Upper lobe of left lung (tissue), 6 donors: ENCODE measurements around the gene SRY. TPM values are rescaled to one million over a fixed set of nuclear protein-coding genes. Genes with fewer than 3 reads are reported as not detected.

Experiments used
- ATAC-seq, 2 donors: fragments of 200-7000 bp; cut with Tn5 transposase; one replicate each; pipeline ENCODE4 v1.9.1; 2022; ENCODE audit warnings: mild to moderate bottlenecking in 2 of 2, moderate library complexity in 2 of 2; ENCODE audit not compliant: low FRiP score in 2 of 2
- DNase-seq, 2 donors: peaks; one replicate each; pipeline ENCODE4 v3.0.0-alpha.2; 2019 to 2020
- H3K27ac ChIP-seq, 4 donors: fragments of 200-600 bp; sonication (generic); one replicate each; pipeline ENCODE4 v1.5.1; 2016 to 2019
- H3K27me3 ChIP-seq, 4 donors: fragments of 200-600 bp; sonication (generic); one replicate each; pipeline ENCODE4 v1.5.1; 2017 to 2019
- H3K36me3 ChIP-seq, 4 donors: fragments of 200-600 bp; sonication (generic); one replicate each; pipeline ENCODE4 v1.5.1; 2016 to 2019
- H3K4me1 ChIP-seq, 4 donors: fragments of 200-600 bp; sonication (generic); one replicate each; pipeline ENCODE4 v1.5.1; 2018 to 2019
- H3K4me3 ChIP-seq, 4 donors: fragments of 200-600 bp; sonication (generic); one replicate each; pipeline ENCODE4 v1.5.1; 2017 to 2019; ENCODE audit warnings: mild to moderate bottlenecking in 2 of 4, moderate library complexity in 1 of 4
- H3K9me3 ChIP-seq, 4 donors: fragments of 200-600 bp; sonication (generic); one replicate each; pipeline ENCODE4 v1.5.1; 2018 to 2019
- EP300 ChIP-seq, 4 donors: sonication (generic); formaldehyde crosslinking; IDR thresholded peaks; one replicate each; pipeline ENCODE4 v1.5.1; 2017; ENCODE audit warnings: antibody characterized with exemption in 4 of 4, control low read depth in 2 of 4
- POLR2A ChIP-seq, 4 donors: fragments of 450-650 bp; IDR thresholded peaks; one replicate each; pipeline ENCODE4 v1.5.1; 2016 to 2017; ENCODE audit warnings: antibody characterized with exemption in 4 of 4, mild to moderate bottlenecking in 2 of 4
- POLR2AphosphoS5 ChIP-seq, 2 donors: sonication (generic); formaldehyde crosslinking; IDR thresholded peaks; one replicate each; pipeline ENCODE4 v1.5.1; 2017; ENCODE audit warnings: antibody characterized with exemption in 2 of 2
- WGBS, 2 donors: methylation state at CpG; one replicate each; pipeline ENCODE4 v1.1.5; 2017 to 2018; 5-methylcytosine and 5-hydroxymethylcytosine counted together
- total RNA-seq, 6 donors: library from RNA; depleted of rRNA in 4 of 6; stranded (reverse); fragments of >200 nt in 4 of 6; gene quantifications; one replicate each; pipeline versions ENCODE4 v1.1.0 to v1.2.1, GENCODE V29; 2016 to 2021
- TF ChIP-seq, protein P1 (sequence below), 6 experiments: fragments of 450-650 bp in 4 of 6; fragments of 200-600 bp in 2 of 6; sonication (generic) in 2 of 6; IDR thresholded peaks; one replicate each; pipeline ENCODE4 v1.5.1; 2016 to 2019; ENCODE audit warnings: antibody characterized with exemption in 6 of 6
- donor health status: DM: no; HTN: no; CAD: no; lungs with moderate emphysema.
- donor health status: DM: no; HTN: yes; CAD: no; lungs with severe emphysema.

Gene SRY
- total RNA-seq, 6 donors from 2014 or later = not detected

DNA sequence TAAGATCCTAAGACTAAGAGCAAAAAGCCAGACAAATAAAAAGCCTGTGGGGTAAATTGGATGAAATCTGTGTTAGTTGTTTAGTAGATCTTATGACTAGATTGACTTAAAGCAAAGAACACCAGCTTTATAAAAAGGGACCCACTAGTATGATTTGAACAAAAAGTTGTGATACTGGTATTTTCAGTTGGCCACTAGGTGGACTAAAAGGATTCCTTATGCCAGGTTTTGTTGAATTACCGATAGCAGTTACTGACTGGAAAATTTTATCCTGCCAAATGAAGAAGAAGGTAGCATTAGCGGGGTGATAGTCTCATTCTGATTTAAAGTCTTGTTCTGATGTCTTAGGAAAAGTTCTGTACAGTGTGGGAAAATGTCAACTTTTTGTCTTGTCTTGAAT lies 12.8 kb upstream of the SRY start:
- ATAC-seq (no peak), DNase-seq (no peak)
- H3K36me3 ChIP-seq = no peaks in the 10 kb centered on the region
- H3K4me3 ChIP-seq = no peak overlapping the region
- H3K9me3 ChIP-seq = no peaks in the 10 kb centered on the region
- H3K27ac ChIP-seq = no peak overlapping the region
- TF ChIP-seq, protein P1, sequence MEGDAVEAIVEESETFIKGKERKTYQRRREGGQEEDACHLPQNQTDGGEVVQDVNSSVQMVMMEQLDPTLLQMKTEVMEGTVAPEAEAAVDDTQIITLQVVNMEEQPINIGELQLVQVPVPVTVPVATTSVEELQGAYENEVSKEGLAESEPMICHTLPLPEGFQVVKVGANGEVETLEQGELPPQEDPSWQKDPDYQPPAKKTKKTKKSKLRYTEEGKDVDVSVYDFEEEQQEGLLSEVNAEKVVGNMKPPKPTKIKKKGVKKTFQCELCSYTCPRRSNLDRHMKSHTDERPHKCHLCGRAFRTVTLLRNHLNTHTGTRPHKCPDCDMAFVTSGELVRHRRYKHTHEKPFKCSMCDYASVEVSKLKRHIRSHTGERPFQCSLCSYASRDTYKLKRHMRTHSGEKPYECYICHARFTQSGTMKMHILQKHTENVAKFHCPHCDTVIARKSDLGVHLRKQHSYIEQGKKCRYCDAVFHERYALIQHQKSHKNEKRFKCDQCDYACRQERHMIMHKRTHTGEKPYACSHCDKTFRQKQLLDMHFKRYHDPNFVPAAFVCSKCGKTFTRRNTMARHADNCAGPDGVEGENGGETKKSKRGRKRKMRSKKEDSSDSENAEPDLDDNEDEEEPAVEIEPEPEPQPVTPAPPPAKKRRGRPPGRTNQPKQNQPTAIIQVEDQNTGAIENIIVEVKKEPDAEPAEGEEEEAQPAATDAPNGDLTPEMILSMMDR (IDR thresholded peaks at IDR 0.05) = peak in 2 of 6 experiments; percentile 27 to 29
- TF ChIP-seq EP300 (IDR thresholded peaks at IDR 0.05) = no peak
- WGBS, 2 donors = 20% methylated on average over 2 of the region's 2 CpGs; no CpG with 5 or more reads in 1 of the 2 donors
- H3K27me3 ChIP-seq = no peaks in the 10 kb centered on the region
- H3K4me1 ChIP-seq = no peaks in the 10 kb centered on the region

DNA sequence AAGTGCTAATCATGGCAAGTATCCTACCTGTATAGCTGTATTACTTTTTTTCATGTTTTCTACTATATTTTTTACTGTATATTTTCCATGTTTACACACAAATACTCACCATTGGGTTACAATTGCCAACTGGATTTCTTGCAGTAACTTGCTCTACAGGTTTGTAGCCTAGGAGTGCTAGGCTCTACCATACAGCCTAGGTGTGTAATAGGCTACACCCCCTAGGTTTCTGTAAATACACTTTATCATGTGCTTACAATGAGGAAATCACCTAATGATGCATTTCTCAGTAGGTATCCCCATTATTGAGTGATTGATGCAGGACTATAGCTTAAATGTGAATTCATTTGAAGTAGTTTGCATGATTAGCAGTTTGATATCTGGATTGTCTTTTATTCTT lies 10.5 kb upstream of the SRY start:
- no peak for DNase-seq
- H3K27ac ChIP-seq = no peak overlapping the region
- H3K4me1 ChIP-seq = no peaks in the 10 kb centered on the region
- no peak overlapping the region for H3K4me3 ChIP-seq
- TF ChIP-seq EP300 (IDR thresholded peaks at IDR 0.05) = no peak
- no peak for TF ChIP-seq POLR2A (IDR thresholded peaks at IDR 0.05)
- TF ChIP-seq, protein P1 (IDR thresholded peaks at IDR 0.05) = no peak
- no peak for TF ChIP-seq POLR2AphosphoS5 (IDR thresholded peaks at IDR 0.05)
- no peak for ATAC-seq
- H3K27me3 ChIP-seq = no peaks in the 10 kb centered on the region
- H3K9me3 ChIP-seq = no peaks in the 10 kb centered on the region
- H3K36me3 ChIP-seq = no peaks in the 10 kb centered on the region

DNA sequence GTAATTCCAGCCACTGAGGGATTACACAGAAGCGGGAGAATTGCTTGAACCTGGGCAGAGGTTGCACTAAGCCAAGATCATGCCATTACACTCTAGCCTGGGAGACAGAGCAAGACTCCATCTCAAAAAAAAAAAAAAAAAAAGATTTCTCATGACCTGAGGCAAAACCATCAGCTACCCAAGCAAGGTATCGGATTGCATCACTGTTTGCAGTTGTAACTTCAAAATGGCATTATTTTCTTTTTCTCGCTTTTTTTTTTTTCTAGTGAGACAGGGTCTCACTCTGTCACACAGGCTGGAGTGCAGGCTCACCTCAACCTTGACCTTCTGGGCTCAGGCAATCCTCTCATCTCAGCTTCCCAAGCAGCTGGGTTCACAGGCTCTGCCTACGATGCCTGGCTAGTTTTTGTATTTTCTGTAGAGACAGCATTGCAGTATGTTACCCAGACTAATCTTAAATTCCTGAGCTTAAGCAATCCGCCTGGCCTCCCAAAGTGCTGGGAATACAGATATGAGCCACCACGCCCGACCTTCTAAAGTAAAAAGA lies 9.6 kb upstream of the SRY start:
- Histone ChIP-seq H3K27me3 (no peaks in the 10 kb centered on the region), H3K27ac (no peak overlapping the region), H3K9me3 (no peaks in the 10 kb centered on the region), H3K4me3 (no peak overlapping the region), H3K36me3 (no peaks in the 10 kb centered on the region), H3K4me1 (no peaks in the 10 kb centered on the region)
- ATAC-seq (no peak), DNase-seq (no peak)
- no peak for TF ChIP-seq POLR2A (IDR thresholded peaks at IDR 0.05)
- TF ChIP-seq POLR2AphosphoS5 (IDR thresholded peaks at IDR 0.05) = no peak
- TF ChIP-seq, protein P1 (IDR thresholded peaks at IDR 0.05) = no peak
- TF ChIP-seq EP300 (IDR thresholded peaks at IDR 0.05) = no peak
- 82% methylated on average over 6 of the region's 7 CpGs; no CpG with 5 or more reads in 1 of the 2 donors for WGBS, 2 donors

DNA sequence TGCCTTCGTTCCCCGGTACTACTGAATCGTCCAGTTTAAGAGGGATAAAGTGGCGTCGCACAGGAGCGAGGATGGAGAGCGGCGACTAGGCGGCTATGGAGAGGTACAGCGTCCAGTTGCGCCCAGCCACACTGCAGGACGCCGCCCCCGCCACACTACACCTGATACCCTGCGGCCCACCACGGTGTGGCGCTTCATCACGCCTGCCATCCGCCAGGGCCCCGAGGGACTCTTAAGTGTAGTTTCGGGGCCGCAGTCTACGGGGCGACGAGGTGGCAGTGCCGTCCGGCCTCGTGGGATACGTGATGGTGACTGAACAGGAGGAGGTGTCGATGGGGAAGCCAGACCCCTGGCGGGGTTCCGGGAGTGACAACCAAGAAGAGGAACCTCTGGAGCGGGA lies 2.3 kb upstream of the SRY start:
- Histone ChIP-seq H3K36me3 (no peaks in the 10 kb centered on the region), H3K27ac (no peak overlapping the region), H3K27me3 (no peaks in the 10 kb centered on the region), H3K4me1 (no peaks in the 10 kb centered on the region), H3K4me3 (no peak overlapping the region), H3K9me3 (no peaks in the 10 kb centered on the region)
- no peak for TF ChIP-seq EP300 (IDR thresholded peaks at IDR 0.05)
- TF ChIP-seq POLR2A (IDR thresholded peaks at IDR 0.05) = no peak
- no peak for TF ChIP-seq POLR2AphosphoS5 (IDR thresholded peaks at IDR 0.05)
- TF ChIP-seq, protein P1 (IDR thresholded peaks at IDR 0.05) = no peak
- ATAC-seq (no peak), DNase-seq (peak in 1 of 2 donors; percentile 34)
- WGBS, 2 donors = 82% methylated on average over 10 of the region's 33 CpGs; no CpG with 5 or more reads in 1 of the 2 donors

DNA sequence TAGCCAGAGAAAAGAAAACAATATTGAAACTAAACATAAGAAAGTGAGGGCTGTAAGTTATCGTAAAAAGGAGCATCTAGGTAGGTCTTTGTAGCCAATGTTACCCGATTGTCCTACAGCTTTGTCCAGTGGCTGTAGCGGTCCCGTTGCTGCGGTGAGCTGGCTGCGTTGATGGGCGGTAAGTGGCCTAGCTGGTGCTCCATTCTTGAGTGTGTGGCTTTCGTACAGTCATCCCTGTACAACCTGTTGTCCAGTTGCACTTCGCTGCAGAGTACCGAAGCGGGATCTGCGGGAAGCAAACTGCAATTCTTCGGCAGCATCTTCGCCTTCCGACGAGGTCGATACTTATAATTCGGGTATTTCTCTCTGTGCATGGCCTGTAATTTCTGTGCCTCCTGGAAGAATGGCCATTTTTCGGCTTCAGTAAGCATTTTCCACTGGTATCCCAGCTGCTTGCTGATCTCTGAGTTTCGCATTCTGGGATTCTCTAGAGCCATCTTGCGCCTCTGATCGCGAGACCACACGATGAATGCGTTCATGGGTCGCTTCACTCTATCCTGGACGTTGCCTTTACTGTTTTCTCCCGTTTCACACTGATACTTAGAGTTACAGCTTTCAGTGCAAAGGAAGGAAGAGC lies 488 bp downstream of the SRY start:
- Histone ChIP-seq H3K4me3 (peak overlapping the region in 2 of 4 donors; percentile 30 to 34), H3K27ac (no peak overlapping the region), H3K4me1 (no peaks in the 10 kb centered on the region), H3K27me3 (no peaks in the 10 kb centered on the region), H3K9me3 (no peaks in the 10 kb centered on the region), H3K36me3 (no peaks in the 10 kb centered on the region)
- WGBS, 2 donors = 14% methylated on average over 12 of the region's 28 CpGs; no CpG with 5 or more reads in 1 of the 2 donors
- ATAC-seq = no peak
- DNase-seq = peak in 1 of 2 donors; percentile 13
- TF ChIP-seq, protein P1 (IDR thresholded peaks at IDR 0.05) = no peak
